HepG2 (cell line): Measurements from ENCODE around the gene CRYGS. TPM values are rescaled to one million over a fixed set of nuclear protein-coding genes. Genes with fewer than 3 reads are reported as not detected.

Experiments
- ATAC-seq: fragments of 200-7000 bp; cut with Tn5 transposase; 3 replicates; pipeline ENCODE4 v1.9.1; 2020; ENCODE audit warnings: mild to moderate bottlenecking, moderate library complexity
- BruUV-seq: library from RNA; stranded (reverse); fragments of 400-500 nt; replicated peaks from 2 replicates; lab custom pipeline; 2021; lab: Mats Ljungman, UMichigan
- CTCF ChIA-PET: fragments of 300-600 bp; formaldehyde crosslinking; extraction: SDS; loops from one replicate; lab custom pipeline; 2021; ENCODE audit warnings: low total read pairs, inconsistent platforms, low intra/inter-chr PET ratio; lab: Yijun Ruan, JAX
- POLR2A ChIA-PET: fragments of 350-600 bp; sonication (Branson Sonifier 250); formaldehyde crosslinking; loops from one replicate; lab custom pipeline; 2020; ENCODE audit warnings: antibody characterized with exemption, inconsistent platforms; lab: Yijun Ruan, JAX
- DNase-seq: peaks from one replicate; pipeline ENCODE4 v3.0.0-alpha.2; 2015; ENCODE audit warnings: low spot score
- FAIRE-seq: peaks from 3 replicates; lab custom pipeline; 2011; peaks lifted over from hg19 to GRCh38; lab: Jason Lieb, UNC
- H2AFZ ChIP-seq: one replicate; pipeline ENCODE4 v1.6.1; 2011; ENCODE audit warnings: low read length, inconsistent platforms
- H3K27ac ChIP-seq: fragments of 300-600 bp; 3 replicates; pipeline ENCODE4 v1.8.0; 2011; ENCODE audit warnings: mixed run types, mild to moderate bottlenecking, mixed read lengths, low read length, inconsistent platforms; ENCODE audit not compliant: insufficient read depth; ENCODE audit errors: extremely low read length
- H3K27me3 ChIP-seq, 2 experiments: fragments of 200-600 bp in 1 of 2; 2 replicates in 1 of 2; 3 replicates in 1 of 2; pipeline versions ENCODE4 v1.6.0 to v1.8.0; 2011; ENCODE audit warnings: low read length in 2 of 2, mild to moderate bottlenecking in 2 of 2, moderate library complexity in 2 of 2, inconsistent platforms in 1 of 2; ENCODE audit not compliant: insufficient read depth in 2 of 2, control insufficient read depth in 1 of 2
- H3K36me3 ChIP-seq, 2 experiments: fragments of 200-600 bp in 1 of 2; replicated peaks in 1 of 2; 2 replicates in 1 of 2; 3 replicates in 1 of 2; pipeline versions ENCODE4 v1.5.1 to v1.8.0; 2011; ENCODE audit warnings: low read length in 2 of 2, inconsistent platforms in 1 of 2; ENCODE audit not compliant: insufficient read depth in 2 of 2, control insufficient read depth in 1 of 2
- H3K4me1 ChIP-seq: 2 replicates; pipeline ENCODE4 v1.5.1; 2012; ENCODE audit warnings: low read length, inconsistent platforms; ENCODE audit not compliant: insufficient read depth
- H3K4me2 ChIP-seq: 2 replicates; pipeline ENCODE4 v1.6.0; 2011; ENCODE audit warnings: low read depth, low read length, inconsistent platforms
- H3K4me3 ChIP-seq, 3 experiments: fragments of 200-600 bp in 1 of 3; sonication (generic), shearing (Covaris generic) in 1 of 3; replicated peaks in 1 of 3; 2 replicates each; pipeline ENCODE4 v1.5.1; 2011 to 2016; ENCODE audit warnings: low read length in 3 of 3, inconsistent platforms in 2 of 3, low read depth in 2 of 3, mild to moderate bottlenecking in 2 of 3, control low read depth in 1 of 3, mixed read lengths in 1 of 3; ENCODE audit not compliant: insufficient read depth in 1 of 3
- H3K79me2 ChIP-seq: one replicate; pipeline ENCODE4 v1.6.1; 2011; ENCODE audit warnings: low read length, inconsistent platforms; ENCODE audit not compliant: insufficient read depth
- H3K9ac ChIP-seq: 2 replicates; pipeline ENCODE4 v1.6.0; 2011; ENCODE audit warnings: mild to moderate bottlenecking, low read depth, low read length, inconsistent platforms; ENCODE audit not compliant: insufficient read depth
- H3K9me3 ChIP-seq: 2 replicates; pipeline ENCODE4 v1.5.1; 2012; ENCODE audit warnings: mild to moderate bottlenecking, low read length
- H4K20me1 ChIP-seq: 2 replicates; pipeline ENCODE4 v1.6.0; 2011; ENCODE audit warnings: inconsistent platforms, mild to moderate bottlenecking, low read length, moderate library complexity; ENCODE audit not compliant: insufficient read depth
- ADNP ChIP-seq: sonication (generic); formaldehyde crosslinking; IDR thresholded peaks from 2 replicates; pipeline ENCODE4 v1.4.0; 2020; ENCODE audit warnings: missing genetic modification reagents
- EZH2 ChIP-seq: conservative IDR thresholded peaks from 2 replicates; pipeline ENCODE4 v1.6.1; 2012; ENCODE audit warnings: mild to moderate bottlenecking, low read depth, low read length, moderate library complexity
- FOXA3 ChIP-seq: IDR thresholded peaks from 2 replicates; pipeline ENCODE4 v1.6.1; 2016; ENCODE audit warnings: missing genetic modification reagents, missing compliant biosample characterization
- KLF13 ChIP-seq: sonication (generic); formaldehyde crosslinking; IDR thresholded peaks from 2 replicates; pipeline ENCODE4 v1.4.0; 2020; ENCODE audit warnings: mild to moderate bottlenecking, missing genetic modification reagents
- KLF6 ChIP-seq: IDR thresholded peaks from 2 replicates; pipeline ENCODE4 v1.8.0; 2016; ENCODE audit warnings: missing biosample characterization, missing genetic modification reagents
- PITX1 ChIP-seq: sonication (generic); formaldehyde crosslinking; IDR thresholded peaks from 2 replicates; pipeline ENCODE4 v1.5.1; 2020; ENCODE audit warnings: mild to moderate bottlenecking, missing genetic modification reagents
- SP2 ChIP-seq: sonication (generic); formaldehyde crosslinking; IDR thresholded peaks from 2 replicates; pipeline ENCODE4 v1.5.1; 2020; ENCODE audit warnings: mild to moderate bottlenecking, missing genetic modification reagents
- U2AF2 ChIP-seq: fragments of 200-400 bp; formaldehyde crosslinking; IDR thresholded peaks from 2 replicates; pipeline ENCODE4 v1.6.1; 2017; ENCODE audit warnings: low read depth, mild to moderate bottlenecking, low read length
- ZNF253 ChIP-seq: sonication (generic); formaldehyde crosslinking; IDR thresholded peaks from 2 replicates; pipeline ENCODE4 v1.8.0; 2022; ENCODE audit warnings: mild to moderate bottlenecking, missing genetic modification reagents, borderline replicate concordance
- ZNF430 ChIP-seq: sonication (generic); formaldehyde crosslinking; IDR thresholded peaks from 2 replicates; pipeline ENCODE4 v1.9.0; 2021; ENCODE audit warnings: mild to moderate bottlenecking, missing genetic modification reagents
- ZNF503 ChIP-seq: sonication (generic); formaldehyde crosslinking; IDR thresholded peaks from 2 replicates; pipeline ENCODE4 v1.4.0; 2020; ENCODE audit warnings: missing genetic modification reagents
- ZNF550 ChIP-seq: sonication (generic); formaldehyde crosslinking; IDR thresholded peaks from 2 replicates; pipeline ENCODE4 v1.4.0; 2020; ENCODE audit warnings: mild to moderate bottlenecking, missing genetic modification reagents, borderline replicate concordance
- in situ Hi-C: cut with HindIII; loops from 2 replicates; pipeline ENCODE4 v1.10.0; 2017; ENCODE audit warnings: low pct_unique_long_range_greater_than_20kb; ENCODE audit not compliant: extremely low pct_ligation_motif_present
- intact Hi-C: fragments of 100-400 bp; cut with micrococcal nuclease; formaldehyde crosslinking; loops from one replicate; pipeline ENCODE4 v1.10.0; 2022; ENCODE audit not compliant: unreplicated experiment
- polyA plus RNA-seq, 8 experiments: library from polyadenylated mRNA; depleted of rRNA in 3 of 8; stranded (reverse) in 7 of 8; unstranded in 1 of 8; fragments of >200 nt; fragmentation: Illumina TruSeq in 4 of 8; extraction: Trizol in 4 of 8; gene quantifications; 2 replicates each; pipeline versions ENCODE4 v1.2.1 to v1.2.3, GENCODE V29; 2011 to 2016; ENCODE audit warnings: low read depth in 4 of 8, missing spikeins in 1 of 8, mixed read lengths in 1 of 8; ENCODE audit not compliant: insufficient read depth in 1 of 8
- total RNA-seq, 5 experiments: library from RNA; depleted of rRNA; stranded (reverse); fragments of >200 nt; fragmentation: Illumina TruSeq; extraction: Trizol; gene quantifications; 2 replicates each; pipeline ENCODE4 v1.2.3, GENCODE V29; 2016; ENCODE audit warnings: low read depth in 1 of 5

Gene CRYGS
- total and polyA plus RNA-seq, 2 of the 13 experiments (the other 11 are each of a cell fraction or from before 2014, with no cell fraction given): 2.1 to 6.7 TPM

- H3K4me2 ChIP-seq: no peak overlapping the region
- intact Hi-C loops: no loop called here
- no peaks in the 10 kb centered on the region for H3K27me3 ChIP-seq
- H3K9me3 ChIP-seq: no peaks in the 10 kb centered on the region
- TF ChIP-seq ZNF550: no peak
- no peak for TF ChIP-seq ZNF253 (CRISPR knock-in tag)
- TF ChIP-seq U2AF2: no peak
- no peak for TF ChIP-seq KLF13 (CRISPR knock-in tag)
- TF ChIP-seq FOXA3 (CRISPR knock-in tag): no peak
- TF ChIP-seq ZNF503 (CRISPR knock-in tag): no peak
- TF ChIP-seq SP2 (CRISPR knock-in tag): no peak
- TF ChIP-seq ZNF430: no peak
- TF ChIP-seq PITX1: no peak
- no peak for TF ChIP-seq KLF6 (CRISPR knock-in tag)
- TF ChIP-seq ADNP (CRISPR knock-in tag): no peak
- no peak for TF ChIP-seq EZH2
- H3K9ac ChIP-seq: no peak overlapping the region
- H4K20me1 ChIP-seq: no peaks in the 10 kb centered on the region
- FAIRE-seq (no peak), DNase-seq (no peak), ATAC-seq (no peak)
- POLR2A ChIA-PET: no interaction called here
- peaks cover 18% of the 10 kb centered on the region for H3K4me1 ChIP-seq
- in situ Hi-C loops: no loop called here
- no peaks in the 10 kb centered on the region for H3K79me2 ChIP-seq
- no peak overlapping the region for H2AFZ ChIP-seq
- no TSS peak for BruUV-seq
- CTCF ChIA-PET: no interaction called here
- H3K27ac ChIP-seq: no peak overlapping the region
- no peak overlapping the region for H3K4me3 ChIP-seq
- H3K36me3 ChIP-seq: no peaks in the 10 kb centered on the region
Measured at GRCh38 chr3:186536883-186537844, 7.0 kb downstream of the CRYGS start.
